Measurements from ENCODE around the gene PDZD11.

DNA sequence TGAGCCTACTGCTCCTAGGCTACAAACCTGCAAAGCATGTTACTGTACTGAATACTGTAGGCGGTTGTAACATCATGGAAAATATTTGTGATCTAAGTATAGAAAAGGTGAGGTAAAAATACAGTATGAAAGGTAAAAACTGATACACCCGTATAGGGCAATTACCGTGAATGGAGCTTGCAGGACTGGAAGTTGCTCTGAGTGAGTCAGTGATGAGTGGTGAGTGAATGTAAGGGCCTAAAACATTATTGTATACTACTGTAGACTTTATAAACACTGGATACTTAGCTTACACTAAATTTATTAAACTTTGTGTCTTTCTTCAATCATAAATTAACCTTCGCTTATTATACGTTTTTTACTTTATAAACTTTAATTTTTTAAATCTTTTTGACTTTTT, 3.9 kb upstream of the PDZD11 start:
- TF ChIP-seq, protein P1, sequence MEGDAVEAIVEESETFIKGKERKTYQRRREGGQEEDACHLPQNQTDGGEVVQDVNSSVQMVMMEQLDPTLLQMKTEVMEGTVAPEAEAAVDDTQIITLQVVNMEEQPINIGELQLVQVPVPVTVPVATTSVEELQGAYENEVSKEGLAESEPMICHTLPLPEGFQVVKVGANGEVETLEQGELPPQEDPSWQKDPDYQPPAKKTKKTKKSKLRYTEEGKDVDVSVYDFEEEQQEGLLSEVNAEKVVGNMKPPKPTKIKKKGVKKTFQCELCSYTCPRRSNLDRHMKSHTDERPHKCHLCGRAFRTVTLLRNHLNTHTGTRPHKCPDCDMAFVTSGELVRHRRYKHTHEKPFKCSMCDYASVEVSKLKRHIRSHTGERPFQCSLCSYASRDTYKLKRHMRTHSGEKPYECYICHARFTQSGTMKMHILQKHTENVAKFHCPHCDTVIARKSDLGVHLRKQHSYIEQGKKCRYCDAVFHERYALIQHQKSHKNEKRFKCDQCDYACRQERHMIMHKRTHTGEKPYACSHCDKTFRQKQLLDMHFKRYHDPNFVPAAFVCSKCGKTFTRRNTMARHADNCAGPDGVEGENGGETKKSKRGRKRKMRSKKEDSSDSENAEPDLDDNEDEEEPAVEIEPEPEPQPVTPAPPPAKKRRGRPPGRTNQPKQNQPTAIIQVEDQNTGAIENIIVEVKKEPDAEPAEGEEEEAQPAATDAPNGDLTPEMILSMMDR (IDR thresholded peaks at IDR 0.05), result no peak
- TF ChIP-seq POLR2A (IDR thresholded peaks at IDR 0.05), result no peak
